Urinary bladder (tissue), 2 donors: ENCODE data around the gene AGPAT3. TPM values are rescaled to one million over a fixed set of nuclear protein-coding genes. Genes with fewer than 3 reads are reported as not detected.

Experiments
- polyA plus RNA-seq: library from polyadenylated mRNA; stranded (reverse); fragments of 200-250 nt; gene quantifications from one replicate; pipeline ENCODE4 v1.2.3, GENCODE V29; 2013
- small RNA-seq: library from RNA; depleted of rRNA; stranded (forward); fragments of <200 nt; gene quantifications from one replicate; pipeline ENCODE3, GENCODE V24; 2014
- total RNA-seq: library from RNA; depleted of rRNA; stranded (reverse); fragments of >200 nt; gene quantifications from one replicate; pipeline ENCODE4 v1.2.3, GENCODE V29; 2014
- donor health status: healthy.

The AGPAT3 gene
- total and polyA plus RNA-seq, 2 donors: 19.5 to 25.1 TPM

Small RNA genes within 50 kb of the gene (small RNA-seq; reads per million reads assigned to genes)
- gene RNU6-1150P (not detected), gene RNU6-859P (not detected)

Other genes with a start within 250 kb of the AGPAT3 start
- gene HSF2BP, start 205.7 kb upstream of the AGPAT3 start, total RNA-seq: 1.1 TPM
- gene HSF2BP, start 205.7 kb upstream of the AGPAT3 start, polyA plus RNA-seq: 0.37 TPM
- gene RRP1B, start 205.7 kb upstream of the AGPAT3 start, total RNA-seq: 17.2 TPM
- gene RRP1B, start 205.7 kb upstream of the AGPAT3 start, polyA plus RNA-seq: 13.5 TPM
- 30.8 TPM for gene PDXK, start 146.1 kb upstream of the AGPAT3 start, total RNA-seq
- gene PDXK, start 146.1 kb upstream of the AGPAT3 start, polyA plus RNA-seq: 34.1 TPM
- 11.0 TPM for gene CSTB, start 88.9 kb upstream of the AGPAT3 start, total RNA-seq
- gene CSTB, start 88.9 kb upstream of the AGPAT3 start, polyA plus RNA-seq: 91.8 TPM
- 12.3 TPM for gene RRP1, start 75.6 kb upstream of the AGPAT3 start, total RNA-seq
- gene RRP1, start 75.6 kb upstream of the AGPAT3 start, polyA plus RNA-seq: 11.6 TPM
- 27.8 TPM for gene TRAPPC10, start 147.1 kb downstream of the AGPAT3 start, total RNA-seq
- 11.2 TPM for gene TRAPPC10, start 147.1 kb downstream of the AGPAT3 start, polyA plus RNA-seq
- gene PWP2, start 242.2 kb downstream of the AGPAT3 start, total RNA-seq: 9.2 TPM
- 8.6 TPM for gene PWP2, start 242.2 kb downstream of the AGPAT3 start, polyA plus RNA-seq